IMR-90 (cell line): ENCODE results near the gene KLF16. TPM values are rescaled to one million over a fixed set of nuclear protein-coding genes. Genes with fewer than 3 reads are reported as not detected.
A peak's percentile ranks its signal among the peaks of the same experiment; 100 is the strongest.

ENCODE experiments used
- ATAC-seq: fragments of 200-7000 bp; cut with Tn5 transposase; 2 replicates; pipeline ENCODE4 v1.9.1; 2020; ENCODE audit warnings: low read depth, mild to moderate bottlenecking, moderate library complexity
- BruUV-seq: library from RNA; stranded (reverse); fragments of 400-500 nt; replicated peaks from 2 replicates; lab custom pipeline; 2021; lab: Mats Ljungman, UMichigan
- CTCF ChIA-PET: fragments of 300-600 bp; formaldehyde crosslinking; extraction: SDS; loops from one replicate; lab custom pipeline; 2021; ENCODE audit warnings: antibody characterized with exemption; lab: Yijun Ruan, JAX
- POLR2A ChIA-PET: fragments of 300-600 bp; sonication (Branson Sonifier 250); formaldehyde crosslinking; loops from one replicate; lab custom pipeline; 2022; ENCODE audit warnings: antibody characterized with exemption; ENCODE audit not compliant: unreplicated experiment; lab: Charles Lee
- DNase-seq: peaks from one replicate; pipeline ENCODE4 v3.0.0; 2013
- H2AFZ ChIP-seq: replicated peaks from 2 replicates; pipeline ENCODE3; 2013; ENCODE audit warnings: low read length, mild to moderate bottlenecking; ENCODE audit not compliant: poor library complexity
- H2AK5ac ChIP-seq: 2 replicates; pipeline ENCODE4 v1.6.1; 2013; ENCODE audit warnings: low read depth, low read length, inconsistent platforms
- H2AK9ac ChIP-seq: replicated peaks from 2 replicates; pipeline ENCODE3; 2013; ENCODE audit warnings: mild to moderate bottlenecking, low read depth, low read length, moderate library complexity; ENCODE audit not compliant: poor library complexity
- H2BK120ac ChIP-seq: 2 replicates; pipeline ENCODE4 v1.6.1; 2013; ENCODE audit warnings: low read depth, low read length, inconsistent platforms
- H2BK15ac ChIP-seq: 3 replicates; pipeline ENCODE4 v1.6.1; 2013; ENCODE audit warnings: low read depth, low read length, inconsistent platforms
- H2BK20ac ChIP-seq: 2 replicates; pipeline ENCODE4 v1.6.1; 2013; ENCODE audit warnings: low read depth, mild to moderate bottlenecking, inconsistent platforms, low read length, moderate library complexity
- H2BK5ac ChIP-seq: 2 replicates; pipeline ENCODE4 v1.6.1; 2013; ENCODE audit warnings: mild to moderate bottlenecking, low read depth, low read length, inconsistent platforms; ENCODE audit not compliant: poor library complexity, severe bottlenecking
- H3K14ac ChIP-seq: replicated peaks from 2 replicates; pipeline ENCODE4 v1.6.1; 2013; ENCODE audit warnings: low read depth, low read length, inconsistent platforms
- H3K18ac ChIP-seq: 2 replicates; pipeline ENCODE4 v1.6.1; 2013; ENCODE audit warnings: low read depth, low read length, control low read depth
- H3K23ac ChIP-seq: 2 replicates; pipeline ENCODE4 v1.6.1; 2013; ENCODE audit warnings: low read depth, low read length, inconsistent platforms
- H3K27ac ChIP-seq: 2 replicates; pipeline ENCODE4 v1.5.1; 2013; ENCODE audit warnings: mild to moderate bottlenecking, control low read depth, low read length; ENCODE audit not compliant: insufficient read depth
- H3K27me3 ChIP-seq: 2 replicates; pipeline ENCODE4 v1.6.1; 2013; ENCODE audit warnings: low read length; ENCODE audit not compliant: control insufficient read depth, insufficient read depth
- H3K36me3 ChIP-seq: 2 replicates; pipeline ENCODE4 v1.6.1; 2013; ENCODE audit warnings: low read length, mixed read lengths; ENCODE audit not compliant: control insufficient read depth, insufficient read depth
- H3K4ac ChIP-seq: 2 replicates; pipeline ENCODE4 v1.6.1; 2013; ENCODE audit warnings: low read depth, low read length, inconsistent platforms
- H3K4me1 ChIP-seq: 2 replicates; pipeline ENCODE4 v1.6.1; 2013; ENCODE audit warnings: low read length, mixed read lengths; ENCODE audit not compliant: control insufficient read depth, insufficient read depth
- H3K4me2 ChIP-seq: 2 replicates; pipeline ENCODE4 v1.6.1; 2013; ENCODE audit warnings: low read depth, mild to moderate bottlenecking, control low read depth, low read length, moderate library complexity
- H3K4me3 ChIP-seq: 2 replicates; pipeline ENCODE4 v1.5.1; 2013; ENCODE audit warnings: low read depth, mild to moderate bottlenecking, control low read depth, low read length, moderate library complexity; ENCODE audit not compliant: insufficient read depth
- H3K56ac ChIP-seq: 2 replicates; pipeline ENCODE4 v1.6.1; 2013; ENCODE audit warnings: low read length, inconsistent platforms; ENCODE audit not compliant: insufficient read depth; ENCODE audit errors: extremely low read depth
- H3K79me1 ChIP-seq, 2 experiments: 2 replicates each; pipeline ENCODE4 v1.6.1; 2013; ENCODE audit warnings: low read length in 2 of 2, inconsistent platforms in 1 of 2, low read depth in 1 of 2
- H3K9ac ChIP-seq: 2 replicates; pipeline ENCODE4 v1.6.1; 2013; ENCODE audit warnings: low read depth, low read length, control low read depth
- H3K9me1 ChIP-seq: 2 replicates; pipeline ENCODE4 v1.6.1; 2013; ENCODE audit warnings: low read length, inconsistent platforms; ENCODE audit not compliant: insufficient read depth
- H3K9me3 ChIP-seq: 2 replicates; pipeline ENCODE4 v1.6.1; 2013; ENCODE audit warnings: low read length; ENCODE audit not compliant: control insufficient read depth, insufficient read depth
- H4K20me1 ChIP-seq: 2 replicates; pipeline ENCODE4 v1.6.1; 2013; ENCODE audit warnings: low read length, inconsistent platforms; ENCODE audit not compliant: insufficient read depth
- H4K5ac ChIP-seq: 2 replicates; pipeline ENCODE4 v1.6.1; 2013; ENCODE audit warnings: mild to moderate bottlenecking, low read depth, low read length, control low read depth
- H4K8ac ChIP-seq, 2 experiments: 2 replicates each; pipeline ENCODE4 v1.6.1; 2013; ENCODE audit warnings: low read depth in 2 of 2, low read length in 2 of 2, control low read depth in 1 of 2, inconsistent platforms in 1 of 2
- H4K91ac ChIP-seq: 2 replicates; pipeline ENCODE4 v1.6.1; 2013; ENCODE audit warnings: low read depth, low read length, inconsistent platforms; ENCODE audit not compliant: insufficient read depth
- MXI1 ChIP-seq: IDR thresholded peaks from 2 replicates; pipeline ENCODE4 v1.6.1; 2012; ENCODE audit warnings: low read depth, mild to moderate bottlenecking, low read length, moderate library complexity, borderline replicate concordance
- SMC3 ChIP-seq: fragments of 150-350 bp; IDR thresholded peaks from 2 replicates; pipeline ENCODE4 v1.6.1; 2016; ENCODE audit warnings: low read depth, mild to moderate bottlenecking, antibody characterized with exemption, low read length, moderate library complexity
- WGBS, 2 experiments: methylation state at CpG; one replicate each; pipeline versions ENCODE4 v1.1.5 to v1.1.7; 2013; ENCODE audit warnings: missing lambda C conversion rate in 2 of 2; ENCODE audit not compliant: insufficient read length in 1 of 2; ENCODE audit errors: extremely low coverage in 2 of 2; 5-methylcytosine and 5-hydroxymethylcytosine counted together
- dilution Hi-C: fragments of 300-500 bp; cut with HindIII; formaldehyde crosslinking; loops from one replicate; pipeline ENCODE4 v1.14.3; 2018; ENCODE audit warnings: low sequenced_read_pairs; ENCODE audit not compliant: unreplicated experiment
- in situ Hi-C: fragments of 300-500 bp; cut with MboI; formaldehyde crosslinking; loops from 3 replicates; pipeline ENCODE4 v1.14.3; 2019; ENCODE audit warnings: low sequenced_read_pairs, inconsistent platforms, mixed read lengths
- intact Hi-C: fragments of 100-400 bp; cut with micrococcal nuclease; formaldehyde crosslinking; loops from 2 replicates; pipeline ENCODE4 v1.10.0; 2022
- polyA plus RNA-seq, 3 experiments: library from polyadenylated mRNA; depleted of rRNA; stranded (reverse); fragments of >200 nt; gene quantifications; 2 replicates each; pipeline ENCODE4 v1.2.3, GENCODE V29; 2012; ENCODE audit warnings: low replicate concordance in 1 of 3
- total RNA-seq: library from RNA; depleted of rRNA; stranded (reverse); fragments of >200 nt; gene quantifications from 2 replicates; pipeline ENCODE4 v1.2.3, GENCODE V29; 2012

The KLF16 gene
- total and polyA plus RNA-seq, 2 of the 4 experiments (the other 2 are of a cell fraction), result 0.90 to 13.1 TPM

DNA sequence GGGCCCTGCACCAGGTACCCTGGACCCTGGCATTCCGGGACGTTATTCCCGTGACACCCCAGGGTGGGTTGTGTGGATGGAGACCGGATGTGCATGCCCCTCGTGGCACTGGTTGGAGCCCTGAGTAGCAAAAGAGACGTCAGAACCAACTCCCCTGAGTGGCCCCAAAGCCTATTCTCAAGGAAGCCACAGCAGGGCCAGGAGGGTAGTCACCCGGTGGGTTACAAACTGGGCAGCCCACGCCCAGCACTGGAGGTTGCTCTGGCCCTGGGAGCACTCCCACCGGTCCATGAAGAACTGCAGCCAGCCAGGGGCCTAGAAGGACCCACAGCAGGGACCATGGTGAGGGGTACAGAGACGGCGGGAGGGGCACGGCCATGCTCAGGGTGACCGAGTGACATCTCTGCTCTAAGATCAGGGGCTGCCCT, 7.5 kb downstream of the KLF16 start:
- H4K91ac ChIP-seq, result peak overlapping the region; percentile 97
- peaks cover 13 to 89% of the 10 kb centered on the region in 2 experiments; a peak in 3 of 4 replicates for H3K79me1 ChIP-seq
- peak overlapping the region; percentile 88 for H3K9ac ChIP-seq
- peak overlapping the region; percentile 80 for H2BK120ac ChIP-seq
- DNase-seq (peak; percentile 23), ATAC-seq (peak; percentile 1)
- H3K56ac ChIP-seq, result peak overlapping the region; percentile 35
- peaks cover 75% of the 10 kb centered on the region for H4K20me1 ChIP-seq
- H3K9me3 ChIP-seq, result no peaks in the 10 kb centered on the region
- TF ChIP-seq SMC3, result no peak
- 0 out of 2 replicates have a peak, but pooled peaks have one; percentile 1 for TF ChIP-seq MXI1
- dilution Hi-C loops, result no loop called here
- peaks cover 51% of the 10 kb centered on the region for H3K4me1 ChIP-seq
- no peaks in the 10 kb centered on the region for H3K36me3 ChIP-seq
- peak overlapping the region; percentile 56; the same call in 1 of the 3 replicates for H2BK15ac ChIP-seq
- peak overlapping the region; percentile 77; the same call in 1 of the 2 replicates for H3K18ac ChIP-seq
- H2BK20ac ChIP-seq, result peak overlapping the region; percentile 51; the same call in 1 of the 2 replicates
- POLR2A ChIA-PET, result no interaction called here
- intact Hi-C loops, result no loop called here
- peak overlapping the region; percentile 90 for H3K4me2 ChIP-seq
- CTCF ChIA-PET, result no interaction called here
- peak overlapping the region; percentile 98 for H3K27ac ChIP-seq
- BruUV-seq, result no TSS peak
- peak overlapping the region; percentile 100 for H2AK5ac ChIP-seq
- H3K9me1 ChIP-seq, result peaks cover 7% of the 10 kb centered on the region; the same call in 1 of the 2 replicates
- H3K27me3 ChIP-seq, result no peaks in the 10 kb centered on the region
- peak overlapping the region; percentile 89 for H2AFZ ChIP-seq
- H3K4me3 ChIP-seq, result peak overlapping the region; percentile 33
- WGBS, 2 experiments, result 43% methylated on average over 3 of the region's 13 CpGs; no CpG with 5 or more reads in 1 of the 2 experiments
- peak overlapping the region; percentile 98 for H3K4ac ChIP-seq
- H4K8ac ChIP-seq, result peak overlapping the region; percentile 88 to 93
- H4K5ac ChIP-seq, result peak overlapping the region; percentile 93
- H2AK9ac ChIP-seq, result peak overlapping the region; percentile 100
- H3K23ac ChIP-seq, result peak overlapping the region; percentile 54
- in situ Hi-C loops, result no loop called here
- peak overlapping the region; percentile 97 for H3K14ac ChIP-seq
- H2BK5ac ChIP-seq, result peak overlapping the region; percentile 94
